HCEC 1CT (cell line): Measurements from ENCODE around the gene SCRN2.

Experiments used
- DNase-seq: peaks from one replicate; pipeline ENCODE4 v3.0.0-alpha.2; 2017

The SCRN2 gene

GRCh38 chr17:47819475-47819874 lies 21.6 kb downstream of the SCRN2 start:
- no peak for DNase-seq

- no peak for DNase-seq
These were observed 22.9 kb downstream of the SCRN2 start for GRCh38 chr17:47818002-47818695.

GRCh38 chr17:47816947-47817346 lies 24.1 kb downstream of the SCRN2 start:
- DNase-seq: no peak

- DNase-seq: no peak
These were observed 24.9 kb downstream of the SCRN2 start for GRCh38 chr17:47816111-47816735.

GRCh38 chr17:47815106-47815918 lies 25.8 kb downstream of the SCRN2 start:
- no peak for DNase-seq

- no peak for DNase-seq
These were observed 27.5 kb downstream of the SCRN2 start for GRCh38 chr17:47813512-47814031.

GRCh38 chr17:47813077-47813476 lies 28.0 kb downstream of the SCRN2 start:
- no peak for DNase-seq

GRCh38 chr17:47812146-47812920 lies 28.7 kb downstream of the SCRN2 start:
- DNase-seq: no peak

GRCh38 chr17:47811709-47812108 lies 29.4 kb downstream of the SCRN2 start:
- DNase-seq: no peak

GRCh38 chr17:47810901-47811635 lies 30.0 kb downstream of the SCRN2 start:
- no peak for DNase-seq

- peak; percentile 90 for DNase-seq
These were observed 30.8 kb downstream of the SCRN2 start for GRCh38 chr17:47810200-47810821.

GRCh38 chr17:47808830-47809480 lies 32.1 kb downstream of the SCRN2 start:
- DNase-seq: no peak

GRCh38 chr17:47808036-47808829 lies 32.8 kb downstream of the SCRN2 start:
- no peak for DNase-seq

GRCh38 chr17:47807421-47807820 lies 33.7 kb downstream of the SCRN2 start:
- no peak for DNase-seq

- no peak for DNase-seq
These were observed 34.2 kb downstream of the SCRN2 start for GRCh38 chr17:47806913-47807255.

GRCh38 chr17:47806026-47806912 lies 34.8 kb downstream of the SCRN2 start:
- no peak for DNase-seq

- no peak for DNase-seq
These were observed 36.6 kb downstream of the SCRN2 start for GRCh38 chr17:47804461-47804860.

GRCh38 chr17:47803751-47804150 lies 37.3 kb downstream of the SCRN2 start:
- no peak for DNase-seq

GRCh38 chr17:47803201-47803600 lies 37.9 kb downstream of the SCRN2 start:
- no peak for DNase-seq
